Suprapubic skin (tissue), 4 donors: ENCODE results near the gene SRGAP1. TPM values are rescaled to one million over a fixed set of nuclear protein-coding genes. Genes with fewer than 3 reads are reported as not detected.

Source experiments
- DNase-seq, 2 donors: peaks; one replicate each; pipeline ENCODE4 v3.0.0-alpha.2; 2019; ENCODE audit warnings: low spot score in 2 of 2
- H3K27ac ChIP-seq: fragments of 200-600 bp; sonication (generic); one replicate; pipeline ENCODE4 v1.5.1; 2019
- H3K27me3 ChIP-seq: fragments of 200-600 bp; sonication (generic); one replicate; pipeline ENCODE4 v1.5.1; 2019
- H3K36me3 ChIP-seq: fragments of 200-600 bp; sonication (generic); one replicate; pipeline ENCODE4 v1.5.1; 2019
- H3K4me1 ChIP-seq: fragments of 200-600 bp; sonication (generic); one replicate; pipeline ENCODE4 v1.5.1; 2019
- H3K4me3 ChIP-seq: fragments of 200-600 bp; sonication (generic); one replicate; pipeline ENCODE4 v1.5.1; 2019; ENCODE audit warnings: mild to moderate bottlenecking
- H3K9me3 ChIP-seq: fragments of 200-600 bp; sonication (generic); one replicate; pipeline ENCODE4 v1.5.1; 2019
- CTCF ChIP-seq, 2 donors: fragments of 200-600 bp in 1 of 2; fragments of 450-650 bp in 1 of 2; sonication (generic) in 1 of 2; IDR thresholded peaks; one replicate each; pipeline ENCODE4 v1.5.1; 2016 to 2019; ENCODE audit warnings: antibody characterized with exemption in 2 of 2, mild to moderate bottlenecking in 1 of 2, moderate library complexity in 1 of 2
- EP300 ChIP-seq: sonication (generic); formaldehyde crosslinking; IDR thresholded peaks from one replicate; pipeline ENCODE4 v1.6.1; 2017; ENCODE audit warnings: antibody characterized with exemption
- POLR2A ChIP-seq, 2 donors: fragments of 450-650 bp; IDR thresholded peaks; one replicate each; pipeline ENCODE4 v1.6.1; 2017; ENCODE audit warnings: antibody characterized with exemption in 2 of 2, mild to moderate bottlenecking in 2 of 2, moderate library complexity in 2 of 2
- POLR2AphosphoS5 ChIP-seq, 3 donors: sonication (generic); formaldehyde crosslinking; IDR thresholded peaks; one replicate each; pipeline ENCODE4 v1.6.1; 2017; ENCODE audit warnings: antibody characterized with exemption in 3 of 3
- WGBS: methylation state at CpG from one replicate; pipeline ENCODE4 v1.1.5; 2018; 5-methylcytosine and 5-hydroxymethylcytosine counted together
- total RNA-seq, 4 donors: library from RNA; depleted of rRNA; stranded (reverse); fragments of >200 nt; gene quantifications; one replicate each; pipeline ENCODE4 v1.1.0, GENCODE V29; 2016

SRGAP1 gene
- total RNA-seq, 4 donors from 2014 or later: 8.4 to 10.9 (median 9.8) TPM

GRCh38 chr12:63957496-63957895 lies 113.0 kb downstream of the SRGAP1 start:
- DNase-seq: no peak
- H3K4me1 ChIP-seq: peaks cover 11% of the 10 kb centered on the region
- no peaks in the 10 kb centered on the region for H3K36me3 ChIP-seq
- WGBS: 89% methylated on average over 5 of the region's 5 CpGs
- no peak for TF ChIP-seq POLR2AphosphoS5 (IDR thresholded peaks at IDR 0.05)
- TF ChIP-seq CTCF (IDR thresholded peaks at IDR 0.05): no peak
- no peak for TF ChIP-seq POLR2A (IDR thresholded peaks at IDR 0.05)
- TF ChIP-seq EP300: no peak
- H3K9me3 ChIP-seq: no peaks in the 10 kb centered on the region
- no peak overlapping the region for H3K27ac ChIP-seq
- no peak overlapping the region for H3K4me3 ChIP-seq
- no peaks in the 10 kb centered on the region for H3K27me3 ChIP-seq

DNA sequence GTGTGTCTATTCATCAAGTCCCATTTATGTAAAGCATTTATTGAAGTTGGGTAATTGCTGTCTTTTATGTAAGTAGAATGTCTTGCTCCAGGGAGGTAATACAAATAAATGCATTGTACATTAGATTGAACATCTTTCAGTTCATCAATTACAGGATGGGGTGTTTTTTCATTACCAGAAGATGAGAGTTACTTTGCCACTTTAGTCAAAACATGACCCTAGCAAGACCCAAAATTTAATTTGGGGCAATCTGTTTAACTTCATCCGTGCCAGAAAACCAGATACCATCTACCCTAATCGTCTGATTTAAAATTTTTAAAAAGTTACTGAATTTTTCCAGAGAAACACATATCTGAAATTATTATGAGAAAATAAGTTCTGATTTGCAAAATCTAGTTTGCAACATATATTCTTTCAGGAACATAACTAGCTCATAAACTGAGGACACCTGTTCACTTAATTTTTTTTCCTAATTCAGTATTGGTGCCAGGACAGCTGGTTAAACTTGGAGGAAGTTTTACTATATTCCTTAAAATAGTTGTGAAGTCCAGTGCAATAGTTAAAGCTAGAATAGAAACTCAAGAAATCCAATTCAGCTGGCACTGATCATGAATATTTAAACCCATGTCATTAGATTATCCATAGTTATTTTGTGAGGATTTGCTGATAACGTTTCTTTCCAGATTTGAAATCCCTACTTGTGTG lies 114.5 kb downstream of the SRGAP1 start:
- no peak for DNase-seq
- Histone ChIP-seq H3K4me1 (peaks cover 16% of the 10 kb centered on the region), H3K9me3 (no peaks in the 10 kb centered on the region), H3K4me3 (no peak overlapping the region), H3K27ac (no peak overlapping the region), H3K27me3 (no peaks in the 10 kb centered on the region), H3K36me3 (no peaks in the 10 kb centered on the region)
- no peak for TF ChIP-seq POLR2AphosphoS5 (IDR thresholded peaks at IDR 0.05)
- no peak for TF ChIP-seq POLR2A (IDR thresholded peaks at IDR 0.05)
- TF ChIP-seq CTCF (IDR thresholded peaks at IDR 0.05): no peak
- TF ChIP-seq EP300: no peak
- 77% methylated on average over 3 of the region's 3 CpGs for WGBS

DNA sequence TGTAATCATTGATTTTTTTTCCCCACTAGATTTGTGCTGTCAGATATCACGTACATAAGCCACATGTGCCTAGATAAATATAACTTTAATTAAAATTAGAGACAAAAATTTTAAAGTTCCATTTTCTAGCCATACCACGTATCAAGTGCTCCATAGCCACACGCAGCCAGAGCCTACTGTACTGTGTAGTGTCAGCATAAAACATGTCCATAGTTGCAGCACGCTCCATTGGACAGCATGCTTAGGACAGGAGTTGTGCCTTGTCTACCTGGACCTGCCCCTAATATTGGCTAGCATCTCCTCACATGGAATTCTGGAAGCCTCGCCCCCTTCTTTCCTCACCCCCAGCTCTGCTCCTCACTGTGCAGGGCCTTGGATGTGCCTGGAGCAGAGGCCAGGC lies 116.5 kb downstream of the SRGAP1 start:
- H3K4me3 ChIP-seq: no peak overlapping the region
- no peaks in the 10 kb centered on the region for H3K36me3 ChIP-seq
- TF ChIP-seq CTCF (IDR thresholded peaks at IDR 0.05) (no peak), EP300 (no peak), POLR2AphosphoS5 (IDR thresholded peaks at IDR 0.05) (no peak), POLR2A (IDR thresholded peaks at IDR 0.05) (no peak)
- no peak overlapping the region for H3K27ac ChIP-seq
- WGBS: 86% methylated on average over 5 of the region's 5 CpGs
- no peak for DNase-seq
- no peaks in the 10 kb centered on the region for H3K9me3 ChIP-seq
- peaks cover 5% of the 10 kb centered on the region for H3K4me1 ChIP-seq
- no peaks in the 10 kb centered on the region for H3K27me3 ChIP-seq

DNA sequence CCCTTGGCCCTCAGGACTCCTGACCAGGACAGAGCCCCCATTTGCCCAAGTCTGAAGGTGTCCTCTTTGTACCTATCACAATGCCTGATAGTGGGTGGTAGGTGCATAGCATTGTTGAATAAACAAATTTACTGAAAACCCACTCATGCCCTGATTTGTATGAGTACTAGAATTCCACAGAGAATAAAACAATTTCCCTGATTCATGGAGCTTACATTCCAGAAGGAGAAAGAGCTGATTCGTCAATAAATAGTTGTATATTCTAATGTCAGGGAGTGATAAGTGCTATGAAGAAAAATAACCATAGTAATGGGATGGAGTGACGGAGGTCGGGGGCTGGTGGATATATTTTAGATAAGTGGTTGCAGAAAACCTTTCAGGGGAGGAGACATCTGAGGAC lies 117.0 kb downstream of the SRGAP1 start:
- Histone ChIP-seq H3K4me3 (no peak overlapping the region), H3K27ac (no peak overlapping the region), H3K9me3 (no peaks in the 10 kb centered on the region), H3K36me3 (no peaks in the 10 kb centered on the region), H3K27me3 (no peaks in the 10 kb centered on the region), H3K4me1 (peaks cover 5% of the 10 kb centered on the region)
- DNase-seq: no peak
- 91% methylated on average over 3 of the region's 3 CpGs for WGBS
- TF ChIP-seq POLR2A (IDR thresholded peaks at IDR 0.05): no peak
- no peak for TF ChIP-seq EP300
- no peak for TF ChIP-seq POLR2AphosphoS5 (IDR thresholded peaks at IDR 0.05)
- no peak for TF ChIP-seq CTCF (IDR thresholded peaks at IDR 0.05)

DNA sequence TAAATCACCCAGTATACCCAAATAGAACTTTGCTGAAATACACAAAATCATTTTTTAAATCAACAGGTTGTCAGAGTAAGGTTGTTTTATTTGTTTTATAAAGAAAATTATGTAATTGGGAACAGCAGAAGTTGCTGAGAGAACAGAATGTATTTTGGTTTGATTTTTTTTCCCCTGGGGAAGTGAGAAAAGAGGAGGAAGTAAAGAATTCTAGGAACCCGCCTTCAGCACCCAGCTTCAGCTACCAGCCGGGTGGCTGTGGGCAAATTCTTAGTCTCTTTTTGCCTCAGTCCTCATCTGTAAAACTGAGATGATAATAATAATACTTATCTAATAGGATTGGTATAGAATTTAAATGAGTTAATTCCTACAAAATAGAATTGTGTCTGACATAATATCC lies 119.4 kb downstream of the SRGAP1 start:
- no peak overlapping the region for H3K4me3 ChIP-seq
- peaks cover 8% of the 10 kb centered on the region for H3K4me1 ChIP-seq
- no peak overlapping the region for H3K27ac ChIP-seq
- no peaks in the 10 kb centered on the region for H3K27me3 ChIP-seq
- DNase-seq: no peak
- H3K9me3 ChIP-seq: no peaks in the 10 kb centered on the region
- WGBS: 67% methylated on average over 2 of the region's 2 CpGs
- H3K36me3 ChIP-seq: no peaks in the 10 kb centered on the region
- TF ChIP-seq POLR2A (IDR thresholded peaks at IDR 0.05) (no peak), EP300 (no peak), CTCF (IDR thresholded peaks at IDR 0.05) (no peak), POLR2AphosphoS5 (IDR thresholded peaks at IDR 0.05) (no peak)
